IPS DF 4.7 (cell line): ENCODE results near the gene HNRNPA1.

ENCODE experiments used
- DNase-seq: peaks from one replicate; pipeline ENCODE4 v3.0.0-alpha.2; 2013; ENCODE audit warnings: low spot score; ENCODE audit errors: extremely low read depth

Gene HNRNPA1

GRCh38 chr12:54333420-54334034 lies 53.0 kb downstream of the HNRNPA1 start:
- no peak for DNase-seq
